Vagina (tissue), 2 donors: ENCODE results near the gene NDUFS8. TPM values are rescaled to one million over a fixed set of nuclear protein-coding genes. Genes with fewer than 3 reads are reported as not detected.
A peak's percentile ranks its signal among the peaks of the same experiment; 100 is the strongest.
"Not testable (repeated sequence)": the region's sequence is repeated elsewhere in the genome, so short reads cannot be mapped to it uniquely, and the experiment has no call there.

Source experiments
- DNase-seq, 2 donors: peaks; one replicate each; pipeline ENCODE4 v3.0.0-alpha.2; 2017; ENCODE audit errors: extremely low spot score in 2 of 2
- H3K27ac ChIP-seq: fragments of 200-600 bp; sonication (generic); one replicate; pipeline ENCODE4 v1.5.1; 2019
- H3K27me3 ChIP-seq: fragments of 200-600 bp; sonication (generic); one replicate; pipeline ENCODE4 v1.5.1; 2019
- H3K36me3 ChIP-seq, 2 donors: fragments of 200-600 bp; sonication (generic); one replicate each; pipeline ENCODE4 v1.5.1; 2017 to 2019
- H3K4me1 ChIP-seq: fragments of 200-600 bp; sonication (generic); one replicate; pipeline ENCODE4 v1.5.1; 2019
- H3K4me3 ChIP-seq, 2 donors: fragments of 200-600 bp; sonication (generic); 1 replicate in 1 of 2; 2 replicates in 1 of 2; pipeline ENCODE4 v1.5.1; 2016 to 2019
- H3K9me3 ChIP-seq: fragments of 200-600 bp; sonication (generic); one replicate; pipeline ENCODE4 v1.5.1; 2019
- POLR2A ChIP-seq, 2 donors: fragments of 450-650 bp; IDR thresholded peaks; one replicate each; pipeline ENCODE4 v1.6.1; 2017; ENCODE audit warnings: antibody characterized with exemption in 2 of 2, mild to moderate bottlenecking in 2 of 2, moderate library complexity in 2 of 2
- POLR2AphosphoS5 ChIP-seq, 2 donors: sonication (generic); formaldehyde crosslinking; IDR thresholded peaks; one replicate each; pipeline ENCODE4 v1.9.0; 2017; ENCODE audit warnings: antibody characterized with exemption in 2 of 2, mild to moderate bottlenecking in 2 of 2, low read depth in 1 of 2; ENCODE audit not compliant: insufficient read depth in 1 of 2
- intact Hi-C: fragments of 100-400 bp; cut with DNase I; formaldehyde crosslinking; loops from one replicate; pipeline ENCODE4 v1.15.1; 2023
- total RNA-seq: library from RNA; depleted of rRNA; stranded (reverse); fragments of >200 nt; gene quantifications from one replicate; pipeline ENCODE4 v1.2.3, GENCODE V29; 2016
- TF ChIP-seq, protein P1 (sequence below), 3 experiments: fragments of 450-650 bp in 2 of 3; fragments of 200-600 bp in 1 of 3; sonication (generic) in 1 of 3; IDR thresholded peaks; one replicate each; pipeline ENCODE4 v1.5.1; 2017 to 2019; ENCODE audit warnings: antibody characterized with exemption in 3 of 3, mild to moderate bottlenecking in 2 of 3, moderate library complexity in 2 of 3

NDUFS8 gene
- total RNA-seq, 1 donor from 2014 or later = 118 TPM

DNA sequence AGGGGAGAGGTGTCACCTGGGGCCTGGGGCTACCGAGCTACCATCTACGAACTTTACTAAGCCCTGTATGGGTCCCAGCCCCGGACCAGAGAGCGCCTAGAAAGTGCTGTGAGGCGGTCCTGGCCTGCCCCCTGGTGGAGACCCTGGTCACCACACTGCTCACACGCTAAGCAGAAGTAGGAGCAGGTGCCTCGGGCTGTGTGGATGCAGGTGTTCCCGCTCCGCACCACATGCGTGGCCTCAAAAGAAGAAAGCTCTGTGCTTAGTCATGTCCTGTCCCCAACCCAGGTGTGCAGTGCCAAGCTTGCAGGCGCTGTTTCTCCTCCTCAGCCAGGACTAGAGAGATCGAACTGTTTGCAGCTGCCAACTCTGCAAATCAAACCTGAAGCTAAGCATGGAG lies 36.7 kb upstream of the NDUFS8 start:
- DNase-seq, intact Hi-C loops, H3K36me3 ChIP-seq, H3K27me3 ChIP-seq, H3K4me1 ChIP-seq, H3K4me3 ChIP-seq, H3K27ac ChIP-seq, H3K9me3 ChIP-seq: not testable (repeated sequence)
- TF ChIP-seq, protein P1, sequence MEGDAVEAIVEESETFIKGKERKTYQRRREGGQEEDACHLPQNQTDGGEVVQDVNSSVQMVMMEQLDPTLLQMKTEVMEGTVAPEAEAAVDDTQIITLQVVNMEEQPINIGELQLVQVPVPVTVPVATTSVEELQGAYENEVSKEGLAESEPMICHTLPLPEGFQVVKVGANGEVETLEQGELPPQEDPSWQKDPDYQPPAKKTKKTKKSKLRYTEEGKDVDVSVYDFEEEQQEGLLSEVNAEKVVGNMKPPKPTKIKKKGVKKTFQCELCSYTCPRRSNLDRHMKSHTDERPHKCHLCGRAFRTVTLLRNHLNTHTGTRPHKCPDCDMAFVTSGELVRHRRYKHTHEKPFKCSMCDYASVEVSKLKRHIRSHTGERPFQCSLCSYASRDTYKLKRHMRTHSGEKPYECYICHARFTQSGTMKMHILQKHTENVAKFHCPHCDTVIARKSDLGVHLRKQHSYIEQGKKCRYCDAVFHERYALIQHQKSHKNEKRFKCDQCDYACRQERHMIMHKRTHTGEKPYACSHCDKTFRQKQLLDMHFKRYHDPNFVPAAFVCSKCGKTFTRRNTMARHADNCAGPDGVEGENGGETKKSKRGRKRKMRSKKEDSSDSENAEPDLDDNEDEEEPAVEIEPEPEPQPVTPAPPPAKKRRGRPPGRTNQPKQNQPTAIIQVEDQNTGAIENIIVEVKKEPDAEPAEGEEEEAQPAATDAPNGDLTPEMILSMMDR (IDR thresholded peaks at IDR 0.05) = peak in 2 of 3 experiments; percentile 41 to 43

DNA sequence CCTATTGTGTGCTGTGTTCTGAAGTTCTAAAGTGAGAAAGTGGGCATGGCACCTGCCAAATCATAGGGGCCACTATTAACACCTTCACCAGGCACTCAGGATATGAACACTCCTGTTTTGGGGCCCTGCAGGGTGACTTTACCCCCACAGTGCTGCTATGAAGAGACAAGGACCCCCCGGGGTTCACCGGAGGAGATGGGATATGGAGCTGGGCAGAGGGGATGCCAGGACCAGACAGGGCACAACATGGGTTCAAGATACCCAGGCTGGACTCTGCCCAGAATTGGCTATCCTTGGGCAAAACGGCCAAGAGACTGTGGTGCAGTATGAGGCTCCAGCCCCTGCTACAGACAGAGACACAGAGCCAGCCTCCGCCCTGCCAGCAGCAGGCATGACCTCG lies 36.1 kb upstream of the NDUFS8 start:
- H3K27me3 ChIP-seq, H3K4me3 ChIP-seq, H3K9me3 ChIP-seq, H3K27ac ChIP-seq, intact Hi-C loops, DNase-seq, H3K4me1 ChIP-seq, H3K36me3 ChIP-seq: not testable (repeated sequence)

DNA sequence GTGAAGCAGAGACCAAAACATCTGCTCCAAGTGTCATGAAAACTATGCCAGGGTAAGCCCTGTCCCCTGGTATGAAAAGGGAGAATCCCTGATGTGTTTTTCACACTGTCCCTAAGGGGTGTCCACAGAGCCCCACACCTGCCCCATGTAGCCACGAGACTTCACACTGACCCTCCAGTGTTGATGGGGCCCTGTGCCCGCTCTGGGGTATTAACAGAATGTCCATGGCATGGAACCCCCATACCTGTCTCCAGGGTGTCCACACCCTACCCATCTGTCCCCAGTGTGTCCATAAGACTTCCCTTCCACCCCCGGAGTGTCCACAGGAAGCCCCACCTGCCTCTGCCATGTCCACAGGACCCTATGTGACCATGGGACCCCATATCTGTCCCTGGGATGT lies 35.4 kb upstream of the NDUFS8 start:
- H3K27ac ChIP-seq, H3K9me3 ChIP-seq, intact Hi-C loops, H3K4me1 ChIP-seq, H3K36me3 ChIP-seq, H3K4me3 ChIP-seq, DNase-seq, H3K27me3 ChIP-seq: not testable (repeated sequence)

DNA sequence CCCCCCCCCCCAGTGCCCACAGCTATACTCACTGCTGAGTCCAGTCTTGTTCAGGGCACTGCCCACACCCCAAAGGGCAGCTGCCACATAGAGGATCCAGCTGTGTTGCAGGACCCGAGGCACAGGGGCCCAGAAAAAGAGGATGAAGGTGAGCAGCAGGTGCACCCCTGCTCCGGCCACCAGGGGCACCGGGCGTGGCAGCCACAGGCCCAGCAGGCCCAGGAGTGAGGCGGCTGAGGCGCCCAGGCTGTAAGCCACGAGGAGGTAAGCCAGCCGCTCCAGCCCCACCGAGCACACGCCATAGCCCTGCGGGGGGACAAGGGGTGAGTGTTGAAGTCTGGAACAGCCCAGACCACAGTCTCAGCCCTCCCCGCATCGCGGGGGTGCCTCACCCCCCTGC lies 34.9 kb upstream of the NDUFS8 start:
- H3K4me1 ChIP-seq, intact Hi-C loops, H3K27me3 ChIP-seq, DNase-seq, H3K27ac ChIP-seq, H3K36me3 ChIP-seq, H3K9me3 ChIP-seq, H3K4me3 ChIP-seq: not testable (repeated sequence)

DNA sequence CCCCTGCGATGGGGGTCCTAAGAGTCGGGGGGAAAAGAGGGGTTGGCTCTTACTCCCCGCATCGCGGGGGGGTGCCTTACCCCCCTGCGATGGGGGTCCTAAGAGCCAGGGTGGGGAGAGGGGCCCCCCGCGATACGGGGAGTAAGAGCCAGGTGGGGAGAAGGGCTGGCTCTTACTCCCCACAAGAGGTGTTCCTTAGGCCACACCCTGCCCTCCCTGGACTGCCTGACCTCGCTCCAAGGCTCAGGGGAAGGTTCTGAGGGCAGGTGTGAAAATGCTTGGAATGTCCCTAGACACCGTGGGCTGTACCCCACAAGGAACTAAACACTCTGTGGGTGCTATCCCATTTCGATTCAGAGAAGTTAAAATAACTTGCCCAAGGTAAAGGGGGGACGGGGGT lies 34.4 kb upstream of the NDUFS8 start:
- H3K9me3 ChIP-seq = no peaks in the 10 kb centered on the region
- H3K27me3 ChIP-seq = no peaks in the 10 kb centered on the region
- no peak for DNase-seq
- peaks cover 6% of the 10 kb centered on the region for H3K4me1 ChIP-seq
- TF ChIP-seq POLR2A (IDR thresholded peaks at IDR 0.05) (no peak), POLR2AphosphoS5 (IDR thresholded peaks at IDR 0.05; ENCODE audit: insufficient read depth in 1 of 2, low read depth in 1 of 2) (no peak)
- TF ChIP-seq, protein P1 (IDR thresholded peaks at IDR 0.05) = no peak
- no peak overlapping the region for H3K27ac ChIP-seq
- intact Hi-C loops = no loop called here
- H3K4me3 ChIP-seq = no peak overlapping the region
- H3K36me3 ChIP-seq = no peaks in the 10 kb centered on the region

DNA sequence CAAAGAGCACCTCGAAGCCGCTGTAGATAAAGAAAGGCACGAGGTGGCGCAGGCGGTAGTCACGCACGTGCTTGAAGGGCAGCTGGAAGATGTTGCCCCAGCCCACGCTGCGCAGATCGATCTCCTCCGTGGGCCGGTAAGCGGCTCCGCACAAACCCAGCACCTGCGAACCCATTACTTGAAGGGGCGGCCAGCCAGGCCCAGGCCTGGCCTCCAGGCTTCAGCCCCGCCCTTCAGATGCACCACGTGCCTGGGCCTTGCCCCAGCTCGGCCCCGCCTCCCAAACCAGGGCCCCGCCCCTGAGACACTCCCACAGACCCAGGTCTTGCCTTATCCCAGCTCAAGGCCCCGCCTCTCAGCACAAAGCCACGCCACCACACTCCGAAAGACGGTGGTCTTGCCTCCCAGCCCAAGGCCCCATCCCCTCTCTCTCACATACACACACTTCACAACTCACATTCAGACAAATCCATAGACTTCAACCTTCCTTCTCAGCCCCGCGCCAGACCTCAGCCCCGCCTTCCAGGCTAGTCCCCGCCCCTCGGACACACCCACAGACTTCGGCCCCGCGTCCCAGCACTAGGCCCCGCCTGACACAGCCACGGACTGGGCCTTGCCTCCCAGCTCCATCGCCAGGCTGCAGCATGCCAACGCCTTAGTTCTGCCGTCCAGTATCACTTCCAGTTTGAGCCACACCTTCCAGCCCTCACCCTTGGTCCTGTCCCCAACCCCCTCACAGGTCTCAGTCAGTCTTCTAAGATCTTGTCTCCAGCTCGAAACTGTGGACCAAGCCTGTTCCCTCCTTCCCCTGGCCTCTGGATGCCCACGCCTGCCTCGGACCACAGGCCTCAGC lies 33.6 kb upstream of the NDUFS8 start:
- H3K4me1 ChIP-seq = no peaks in the 10 kb centered on the region
- H3K36me3 ChIP-seq = no peaks in the 10 kb centered on the region
- DNase-seq = no peak
- intact Hi-C loops = no loop called here
- TF ChIP-seq POLR2AphosphoS5 (IDR thresholded peaks at IDR 0.05; ENCODE audit: insufficient read depth in 1 of 2, low read depth in 1 of 2) (no peak), POLR2A (IDR thresholded peaks at IDR 0.05) (no peak)
- H3K4me3 ChIP-seq = no peak overlapping the region
- H3K27me3 ChIP-seq = no peaks in the 10 kb centered on the region
- no peak overlapping the region for H3K27ac ChIP-seq
- no peaks in the 10 kb centered on the region for H3K9me3 ChIP-seq

DNA sequence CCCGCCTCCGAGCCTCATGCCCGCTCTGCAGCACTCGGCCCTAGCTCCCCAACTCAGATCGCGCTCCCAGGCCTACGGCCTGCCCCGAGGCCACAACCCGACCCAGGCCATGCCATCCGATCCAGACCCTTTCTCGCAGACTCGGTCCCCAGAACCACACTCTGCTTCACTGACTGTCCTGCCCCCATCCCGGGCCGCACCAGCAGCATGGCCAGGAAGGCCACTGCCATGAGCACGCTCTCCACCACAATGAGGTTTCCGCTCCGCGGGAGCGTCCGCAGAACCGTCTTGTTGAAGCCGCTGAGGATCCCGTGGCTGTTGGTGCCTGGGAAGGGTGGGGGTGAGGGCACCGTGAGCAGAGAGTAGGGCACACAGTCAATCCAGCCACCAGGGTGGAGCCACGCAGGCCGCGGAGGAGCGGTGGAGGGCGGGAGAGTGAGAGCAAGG lies 33.0 kb upstream of the NDUFS8 start:
- intact Hi-C loops = no loop called here
- H3K27me3 ChIP-seq = no peaks in the 10 kb centered on the region
- TF ChIP-seq POLR2AphosphoS5 (IDR thresholded peaks at IDR 0.05; ENCODE audit: insufficient read depth in 1 of 2, low read depth in 1 of 2) (no peak), POLR2A (IDR thresholded peaks at IDR 0.05) (no peak)
- TF ChIP-seq, protein P1 (IDR thresholded peaks at IDR 0.05) = no peak
- no peak for DNase-seq
- H3K4me3 ChIP-seq = no peak overlapping the region
- peaks cover 6% of the 10 kb centered on the region for H3K4me1 ChIP-seq
- H3K36me3 ChIP-seq = no peaks in the 10 kb centered on the region
- no peak overlapping the region for H3K27ac ChIP-seq
- no peaks in the 10 kb centered on the region for H3K9me3 ChIP-seq
